Dedifferentiated amniotic fluid mesenchymal stem cell (primary cell): ENCODE measurements around the gene SEPTIN5.

Experiments used
- DNase-seq: peaks from one replicate; pipeline ENCODE4 v3.0.0-alpha.2; 2016; ENCODE audit errors: extremely low spot score

Gene SEPTIN5

DNA sequence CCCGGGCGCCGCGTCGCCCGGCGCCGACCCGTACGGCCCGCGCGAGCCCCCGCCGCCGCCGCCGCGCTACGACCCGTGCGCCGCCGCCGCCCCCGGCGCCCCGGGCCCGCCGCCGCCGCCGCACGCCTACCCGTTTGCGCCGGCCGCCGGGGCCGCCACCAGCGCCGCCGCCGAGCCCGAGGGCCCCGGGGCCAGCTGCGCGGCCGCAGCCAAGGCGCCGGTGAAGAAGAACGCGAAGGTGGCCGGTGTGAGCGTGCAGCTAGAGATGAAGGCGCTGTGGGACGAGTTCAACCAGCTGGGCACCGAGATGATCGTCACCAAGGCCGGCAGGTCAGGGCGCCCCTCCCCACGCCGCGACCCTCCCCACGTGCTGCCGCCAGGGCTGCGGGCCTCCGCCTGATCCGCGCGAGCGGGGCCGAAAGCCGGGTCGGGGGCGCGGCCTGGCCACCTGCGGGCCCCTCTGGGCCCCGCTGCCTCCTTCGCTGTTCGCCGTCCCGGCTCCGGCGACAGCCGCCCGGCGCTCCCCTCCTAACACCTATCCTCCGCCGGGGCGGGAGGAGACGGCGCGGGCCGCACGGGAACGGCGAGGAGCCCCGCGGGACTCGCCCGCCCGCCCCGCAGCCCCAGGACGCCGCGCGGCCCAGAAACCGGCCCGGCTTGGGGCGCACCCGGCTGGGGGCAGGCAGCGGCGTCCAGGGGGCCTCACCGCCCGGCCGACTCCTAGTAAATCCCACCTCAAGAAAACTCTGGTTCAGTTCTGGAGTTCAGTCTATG, 46.8 kb downstream of the SEPTIN5 start:
- no peak for DNase-seq

DNA sequence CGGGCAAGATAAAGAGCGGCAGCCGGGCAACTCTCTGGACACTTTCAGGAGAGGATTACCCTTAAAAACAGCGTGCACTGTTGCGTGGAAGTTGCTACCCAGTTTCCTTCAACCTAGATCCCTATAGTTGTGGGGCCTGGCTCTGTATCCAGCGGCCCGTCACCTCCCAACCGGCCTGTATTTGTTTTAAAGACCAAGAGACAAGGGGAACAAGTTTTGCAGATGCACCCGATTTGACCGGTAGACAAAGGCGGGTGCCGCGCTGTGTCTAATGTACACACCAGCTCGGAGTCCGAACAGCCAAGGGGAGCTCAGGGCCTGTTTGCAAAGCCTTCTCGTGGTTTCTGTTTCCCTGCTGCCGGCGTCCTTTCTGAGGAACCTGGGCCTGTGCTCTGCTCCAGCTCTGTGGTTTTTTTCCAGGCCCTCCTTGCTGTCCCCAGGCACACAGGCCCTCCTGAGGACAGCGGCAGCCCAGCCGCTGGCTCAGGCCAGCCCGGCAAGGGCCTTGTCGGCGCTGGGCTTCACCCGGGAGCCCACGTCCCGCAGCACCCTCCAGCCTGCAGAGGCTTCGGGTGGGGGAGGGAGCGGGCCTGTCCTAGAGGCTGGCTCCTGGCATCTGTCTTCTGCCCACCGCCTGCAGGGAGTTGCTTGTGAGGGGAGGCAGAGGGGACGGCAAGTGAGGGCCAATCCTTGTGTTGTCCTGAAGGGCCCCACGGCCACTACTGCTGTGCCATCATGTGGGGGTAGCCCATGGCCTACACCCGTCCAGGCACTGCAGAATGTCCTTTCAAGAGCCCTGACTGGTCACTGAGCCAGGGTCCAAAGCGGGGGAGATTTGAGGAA, 47.6 kb downstream of the SEPTIN5 start:
- no peak for DNase-seq

DNA sequence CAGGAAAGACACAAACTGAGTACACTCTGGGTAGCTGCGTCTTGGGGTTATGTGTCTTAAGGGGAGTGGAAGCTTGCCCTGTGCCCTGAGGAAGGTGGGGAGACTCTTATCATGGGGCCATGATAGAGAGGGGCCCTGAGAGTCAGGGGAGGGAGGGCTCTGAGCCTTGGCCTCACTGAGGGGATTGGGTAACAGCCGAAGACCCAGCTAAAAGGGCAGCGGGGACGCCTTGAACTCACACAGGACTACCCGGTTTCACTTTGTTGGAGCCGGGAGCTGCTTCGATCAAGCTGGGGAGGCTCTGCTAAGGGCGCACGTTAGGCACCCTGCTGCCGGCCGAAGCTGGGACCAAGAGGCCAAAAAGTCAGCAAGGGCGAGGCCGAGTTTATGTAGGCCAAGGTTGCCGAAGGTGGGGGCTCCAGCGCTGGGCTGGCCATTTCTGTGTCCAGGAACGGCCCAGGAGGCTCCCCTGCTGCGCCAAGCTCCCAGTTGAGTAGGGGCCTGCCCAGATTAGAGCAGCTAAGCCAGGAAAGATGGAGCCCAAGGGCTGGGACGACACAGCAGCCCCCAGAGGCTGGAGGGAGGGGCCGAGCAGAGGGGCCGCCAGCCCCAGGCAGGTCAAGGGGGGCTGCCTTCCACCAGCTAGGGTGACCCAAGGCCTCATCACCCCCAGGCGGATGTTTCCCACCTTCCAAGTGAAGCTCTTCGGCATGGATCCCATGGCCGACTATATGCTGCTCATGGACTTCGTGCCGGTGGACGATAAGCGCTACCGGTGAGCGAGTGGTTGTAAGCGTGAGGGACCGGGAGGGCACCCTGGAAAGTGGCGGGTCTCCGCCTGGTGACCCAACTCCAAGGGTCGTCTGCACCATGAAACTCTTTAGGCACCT, 48.5 kb downstream of the SEPTIN5 start:
- DNase-seq: no peak

DNA sequence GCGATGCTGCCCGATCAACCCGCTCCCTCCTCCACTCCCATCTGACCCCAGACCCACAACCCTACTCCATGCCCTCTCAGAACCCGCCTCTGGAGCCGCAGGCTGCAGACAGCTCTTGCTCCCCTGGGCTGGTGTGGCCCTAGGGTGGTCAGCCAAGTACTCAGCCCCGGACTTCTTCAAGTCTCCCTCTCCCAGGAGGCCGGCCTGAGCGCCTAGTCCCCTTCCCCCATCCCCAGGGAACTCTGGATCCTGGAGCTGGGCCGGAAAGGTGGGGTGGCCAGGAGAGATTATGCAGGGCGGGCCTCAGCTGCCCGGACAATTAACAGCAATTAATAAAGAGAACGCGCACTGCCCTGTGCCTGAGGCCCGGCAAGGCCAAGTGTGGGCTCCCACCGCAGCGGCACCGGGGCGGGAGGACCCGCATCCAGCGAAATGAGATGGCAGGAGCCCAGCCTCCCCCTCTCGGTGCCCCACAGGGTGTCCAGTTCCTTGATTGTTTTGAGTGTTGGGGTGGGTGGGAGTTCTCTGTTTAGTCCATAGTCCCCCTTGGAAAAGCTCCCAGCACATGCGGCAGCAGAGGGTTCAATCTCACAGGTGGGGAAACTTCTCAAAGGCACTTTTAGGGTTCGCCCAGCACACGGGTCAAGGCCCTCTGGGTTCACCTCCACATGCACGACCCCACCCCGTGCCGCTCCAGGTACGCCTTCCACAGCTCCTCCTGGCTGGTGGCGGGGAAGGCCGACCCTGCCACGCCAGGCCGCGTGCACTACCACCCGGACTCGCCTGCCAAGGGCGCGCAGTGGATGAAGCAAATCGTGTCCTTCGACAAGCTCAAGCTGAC, 49.4 kb downstream of the SEPTIN5 start:
- DNase-seq: no peak

DNA sequence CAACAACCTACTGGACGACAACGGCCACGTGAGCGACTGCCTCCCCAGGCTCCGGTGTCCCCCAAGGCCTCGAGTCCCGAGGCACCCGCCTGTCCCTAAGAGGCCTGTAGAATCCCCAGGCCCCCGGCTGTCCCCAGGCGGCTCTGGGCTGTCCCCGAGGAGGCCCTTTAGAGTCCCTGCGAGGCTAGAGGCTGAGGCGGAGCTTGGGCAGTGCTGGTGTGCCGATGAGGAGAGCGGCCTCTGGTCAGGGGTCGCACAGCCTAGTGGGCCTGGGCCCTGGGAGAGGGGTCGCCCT, 49.9 kb downstream of the SEPTIN5 start:
- DNase-seq: no peak

DNA sequence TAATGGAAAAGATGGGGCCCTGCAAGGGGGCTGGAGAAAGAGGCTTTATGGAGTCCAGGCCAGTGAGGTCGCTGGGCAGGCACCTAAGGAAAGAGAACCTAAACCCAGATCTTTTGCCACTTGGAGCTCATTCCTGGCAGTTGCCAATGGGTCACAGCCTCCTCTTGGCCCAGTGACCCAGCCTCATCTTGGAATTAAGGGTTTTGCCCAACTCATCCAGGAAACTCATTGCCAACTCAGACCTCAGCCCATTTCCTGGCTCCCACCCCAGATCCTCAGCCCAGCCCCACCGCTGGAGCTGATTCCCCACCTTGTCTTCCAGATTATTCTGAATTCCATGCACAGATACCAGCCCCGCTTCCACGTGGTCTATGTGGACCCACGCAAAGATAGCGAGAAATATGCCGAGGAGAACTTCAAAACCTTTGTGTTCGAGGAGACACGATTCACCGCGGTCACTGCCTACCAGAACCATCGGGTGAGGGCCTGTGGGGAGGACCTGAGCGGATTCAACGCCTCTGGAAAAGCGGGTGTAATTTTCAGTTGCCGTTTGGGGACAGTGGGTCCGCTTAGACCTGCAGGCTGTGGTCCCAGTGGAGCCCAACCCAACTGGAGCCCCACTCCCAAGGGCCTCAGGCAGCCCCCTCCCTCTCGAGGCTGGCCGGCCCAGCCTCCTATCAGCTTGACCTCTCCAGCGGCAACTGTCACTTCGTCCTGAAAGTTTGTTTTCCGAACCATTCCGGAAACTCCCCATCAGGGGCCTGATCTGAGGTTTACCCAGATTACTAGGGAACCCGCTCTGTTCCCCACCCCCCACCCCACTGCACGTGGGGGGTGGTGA, 50.6 kb downstream of the SEPTIN5 start:
- DNase-seq: no peak

DNA sequence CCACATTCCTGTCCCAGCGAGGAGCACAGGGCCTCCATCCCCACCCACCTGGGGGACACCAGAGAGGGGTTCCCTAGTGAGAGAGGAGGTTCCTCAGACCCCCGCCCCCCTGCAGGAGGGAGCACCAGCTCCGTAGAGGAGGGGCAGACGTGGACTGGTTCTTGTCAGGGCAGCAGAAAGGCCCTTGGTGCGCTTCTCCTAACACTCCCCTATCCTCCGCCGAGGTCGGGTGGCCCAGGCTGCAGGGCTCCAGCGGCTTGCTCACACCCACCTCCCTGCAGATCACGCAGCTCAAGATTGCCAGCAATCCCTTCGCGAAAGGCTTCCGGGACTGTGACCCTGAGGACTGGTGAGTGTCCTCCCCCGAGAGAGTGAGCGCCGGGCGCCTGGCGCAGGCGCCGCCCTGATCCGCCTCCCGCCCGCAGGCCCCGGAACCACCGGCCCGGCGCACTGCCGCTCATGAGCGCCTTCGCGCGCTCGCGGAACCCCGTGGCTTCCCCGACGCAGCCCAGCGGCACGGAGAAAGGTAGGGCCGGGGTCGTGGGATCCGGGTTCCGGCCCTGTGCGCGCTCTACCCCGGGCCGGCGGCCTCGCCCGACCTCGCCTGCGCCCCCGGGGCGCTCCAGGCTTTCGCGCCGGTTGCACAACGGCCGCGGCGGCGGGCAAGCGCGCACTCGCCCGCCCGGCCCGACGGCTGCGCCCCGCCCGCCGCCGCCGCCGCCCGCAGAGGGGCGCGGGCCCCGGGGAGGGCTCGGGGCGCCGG, 51.4 kb downstream of the SEPTIN5 start:
- no peak for DNase-seq

DNA sequence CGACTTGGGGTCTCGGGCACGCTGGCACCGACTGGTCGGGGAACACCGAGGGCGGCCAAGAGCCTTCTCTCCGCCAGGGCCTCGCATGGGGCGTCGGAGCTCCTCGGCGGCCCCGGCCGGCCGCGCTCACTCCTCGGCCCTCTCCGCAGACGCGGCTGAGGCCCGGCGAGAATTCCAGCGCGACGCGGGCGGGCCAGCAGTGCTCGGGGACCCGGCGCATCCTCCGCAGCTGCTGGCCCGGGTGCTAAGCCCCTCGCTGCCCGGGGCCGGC, 51.9 kb downstream of the SEPTIN5 start:
- no peak for DNase-seq

DNA sequence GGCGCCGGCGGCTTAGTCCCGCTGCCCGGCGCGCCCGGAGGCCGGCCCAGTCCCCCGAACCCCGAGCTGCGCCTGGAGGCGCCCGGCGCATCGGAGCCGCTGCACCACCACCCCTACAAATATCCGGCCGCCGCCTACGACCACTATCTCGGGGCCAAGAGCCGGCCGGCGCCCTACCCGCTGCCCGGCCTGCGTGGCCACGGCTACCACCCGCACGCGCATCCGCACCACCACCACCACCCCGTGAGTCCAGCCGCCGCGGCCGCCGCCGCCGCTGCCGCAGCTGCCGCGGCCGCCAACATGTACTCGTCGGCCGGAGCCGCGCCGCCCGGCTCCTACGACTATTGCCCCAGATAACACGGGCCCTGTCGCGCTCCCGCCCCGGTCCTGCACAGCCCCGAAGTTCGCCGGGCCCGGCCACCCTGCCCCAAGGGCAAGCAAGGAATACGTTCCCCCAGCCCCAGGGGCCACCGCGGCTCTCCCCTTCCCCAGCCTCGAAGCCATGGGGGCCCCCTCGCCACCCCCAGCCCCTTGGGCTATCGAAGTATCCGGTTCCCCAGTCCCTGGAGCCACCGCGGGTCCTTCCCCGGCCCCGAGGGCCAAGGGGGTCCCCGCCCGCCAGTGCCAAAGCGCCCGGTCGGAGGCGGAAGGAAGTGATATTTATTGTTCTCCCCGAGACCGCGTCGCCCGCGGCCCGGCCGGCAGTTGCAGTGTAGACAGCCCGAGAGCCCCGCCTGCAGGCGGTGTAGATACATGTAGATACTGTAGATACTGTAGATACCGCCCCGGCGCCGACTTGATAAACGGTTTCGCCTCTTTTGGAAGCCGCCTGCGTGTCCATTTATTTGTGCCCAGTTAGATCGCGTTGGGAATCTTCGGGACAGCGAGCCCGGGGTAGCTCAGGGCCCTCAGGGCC, 52.5 kb downstream of the SEPTIN5 start:
- no peak for DNase-seq

DNA sequence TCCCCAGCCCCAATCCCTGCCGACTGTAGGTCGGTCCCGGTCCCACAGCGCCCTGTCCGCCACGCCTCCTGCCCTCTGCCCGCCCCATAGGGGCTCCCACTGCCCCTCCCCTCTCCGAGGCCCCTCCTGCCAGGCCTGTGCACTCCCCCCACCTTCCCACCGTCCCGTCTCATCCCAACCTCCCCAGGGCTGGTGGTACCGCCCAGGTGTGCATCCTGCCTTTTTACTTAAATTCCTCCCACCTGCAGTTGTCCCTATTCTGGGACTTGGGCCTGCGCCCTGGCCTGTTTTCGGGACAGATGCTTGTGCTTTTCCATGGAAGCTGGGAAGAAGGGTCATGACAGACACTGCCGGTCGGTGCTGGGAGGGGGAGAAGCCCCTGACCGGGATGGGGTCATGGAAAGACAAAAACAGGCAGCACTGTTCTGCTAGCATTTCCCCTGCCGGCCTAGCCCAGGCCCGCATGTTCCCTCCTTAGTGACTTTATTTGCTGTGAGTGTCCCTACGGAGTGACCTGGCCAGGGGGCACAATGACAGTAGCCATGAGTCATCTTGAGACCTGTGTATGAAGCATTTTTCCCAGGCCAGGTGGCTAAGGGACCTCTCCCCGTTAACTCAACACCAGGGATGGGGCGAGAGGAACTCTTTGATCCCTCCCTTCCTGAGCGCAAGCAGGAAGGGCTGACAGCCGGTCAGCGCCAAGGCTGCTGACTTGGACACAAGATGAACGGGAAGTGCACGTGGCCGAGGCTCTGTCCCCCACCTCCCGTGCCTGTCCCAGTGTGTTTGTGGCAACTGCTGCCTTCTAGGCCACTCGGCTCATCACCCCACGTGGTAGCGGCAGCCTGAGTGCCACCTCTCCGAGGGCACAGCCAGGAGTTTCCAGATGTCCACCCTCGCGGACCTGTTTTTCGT, 53.4 kb downstream of the SEPTIN5 start:
- DNase-seq: no peak

DNA sequence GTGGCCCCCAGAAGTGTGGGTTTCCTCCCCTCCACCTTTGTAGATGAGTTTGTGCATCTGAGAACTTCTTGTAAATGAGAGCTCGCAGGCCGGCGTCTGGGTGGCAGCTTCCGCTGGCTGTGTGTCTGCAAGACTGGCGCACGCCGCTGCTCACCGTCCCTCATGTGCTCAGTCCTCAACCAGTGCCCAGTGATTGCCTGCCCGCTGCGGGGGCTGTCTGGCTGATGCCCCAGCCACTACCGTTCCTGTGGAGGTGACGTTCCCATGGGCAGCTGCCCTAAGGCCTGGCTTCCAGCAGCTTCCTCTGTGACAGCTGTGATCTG, 55.1 kb downstream of the SEPTIN5 start:
- no peak for DNase-seq

DNA sequence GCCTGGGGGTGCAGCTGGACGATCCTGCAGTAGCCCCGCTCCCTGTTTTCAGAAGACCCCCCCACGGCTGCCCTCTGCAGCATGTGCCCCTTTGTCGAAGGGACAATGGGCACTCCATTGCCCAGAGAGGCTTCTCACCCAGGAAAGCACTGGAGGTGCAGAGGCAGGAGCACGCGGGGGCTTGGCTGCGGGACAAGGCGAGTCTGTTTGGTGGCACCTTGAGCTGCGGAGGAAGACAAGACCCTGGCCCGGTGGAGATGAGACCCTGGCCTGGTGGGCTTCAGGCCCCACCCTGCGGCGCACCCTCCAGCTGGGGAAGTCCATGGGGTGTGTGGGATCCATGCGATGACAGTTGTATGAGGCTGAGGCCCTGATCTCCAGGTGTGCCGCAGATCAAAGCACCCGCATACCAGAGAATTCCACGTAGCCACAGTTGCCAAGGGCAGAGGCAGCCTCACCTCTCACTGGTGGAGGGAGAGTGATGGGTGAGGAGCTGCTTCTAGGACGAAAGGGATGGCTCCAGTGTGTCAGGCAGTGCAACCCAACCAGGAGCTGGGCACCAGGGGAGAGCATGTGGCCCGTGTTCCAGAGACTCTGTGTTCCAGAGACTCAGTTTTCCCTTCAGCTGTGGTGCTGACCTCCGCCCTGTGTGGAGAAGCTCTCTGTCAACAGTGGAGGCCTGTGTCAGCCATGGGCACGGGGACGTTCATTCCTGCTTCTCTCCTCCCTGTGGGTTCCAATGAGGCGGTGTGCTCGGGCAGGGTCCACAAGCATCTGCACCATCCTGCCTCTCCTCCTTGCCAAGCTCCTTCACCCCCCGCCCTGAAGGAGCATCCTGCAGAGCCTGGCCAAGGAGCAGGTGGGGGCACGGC, 56.3 kb downstream of the SEPTIN5 start:
- no peak for DNase-seq

DNA sequence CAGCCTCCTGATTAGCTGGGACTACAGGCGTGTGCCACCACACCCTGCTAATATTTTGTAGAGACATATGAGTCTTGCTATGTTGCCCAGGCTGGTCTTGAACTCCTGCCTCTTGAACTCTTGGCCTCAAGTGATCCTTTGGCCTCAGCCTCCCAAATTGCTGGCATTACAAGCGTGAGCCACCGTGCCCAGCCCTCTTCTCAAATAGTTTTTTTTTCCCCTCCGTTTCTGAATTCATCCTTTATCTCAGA, 58.0 kb downstream of the SEPTIN5 start:
- DNase-seq: no peak
